CD4-positive, alpha-beta T cell treated with Interleukin-2 at 100 ng/mL for 4 hours (primary cell): ENCODE results near the gene PDE9A.
"Not testable (repeated sequence)": the region's sequence is repeated elsewhere in the genome, so short reads cannot be mapped to it uniquely, and the experiment has no call there.

Experiments
- DNase-seq: peaks from one replicate; pipeline ENCODE4 v3.0.0-alpha.2; 2020; ENCODE audit warnings: low spot score

The PDE9A gene

GRCh38 chr21:42624095-42624790 lies 29.2 kb upstream of the PDE9A start:
- DNase-seq, result no peak

DNA sequence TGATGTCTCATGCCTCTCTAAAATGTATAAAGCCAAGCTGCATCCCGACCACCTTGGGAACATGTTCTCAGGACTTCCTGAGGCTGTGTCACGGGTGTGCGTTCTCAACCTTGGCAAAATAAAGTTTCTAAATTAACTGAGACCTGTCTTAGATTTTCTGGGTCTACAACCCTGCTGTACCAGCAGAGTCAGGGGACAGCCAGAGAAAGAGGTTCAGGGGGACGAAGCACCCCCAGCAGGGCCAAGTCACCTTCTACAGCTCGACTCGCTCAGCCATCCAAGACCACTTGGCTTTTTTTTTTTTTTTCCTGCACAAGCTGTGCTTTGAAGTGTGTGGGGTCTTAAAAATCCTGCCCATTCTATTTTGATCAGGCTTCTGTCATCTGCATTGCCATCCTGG lies 28.5 kb upstream of the PDE9A start:
- DNase-seq, result no peak

DNA sequence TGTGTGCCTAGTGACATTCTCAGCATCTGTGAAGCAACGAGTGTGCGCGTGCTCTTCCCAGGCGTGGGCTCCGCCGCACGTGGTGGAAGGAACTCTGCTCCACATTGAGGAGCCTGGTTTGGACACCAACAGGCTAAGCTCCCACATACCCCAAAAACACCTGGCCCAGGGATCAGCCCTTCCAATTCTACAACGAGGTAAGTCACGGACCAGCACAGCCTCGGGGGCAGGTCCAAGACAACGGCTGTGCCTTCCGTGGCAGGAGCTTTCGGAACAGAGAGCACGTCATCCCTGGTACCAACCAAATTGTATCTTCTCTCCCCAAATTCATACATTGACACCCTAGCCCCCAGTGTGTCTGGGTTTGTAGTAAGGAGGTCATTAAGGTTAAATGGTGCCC lies 27.2 kb upstream of the PDE9A start:
- DNase-seq, result no peak

DNA sequence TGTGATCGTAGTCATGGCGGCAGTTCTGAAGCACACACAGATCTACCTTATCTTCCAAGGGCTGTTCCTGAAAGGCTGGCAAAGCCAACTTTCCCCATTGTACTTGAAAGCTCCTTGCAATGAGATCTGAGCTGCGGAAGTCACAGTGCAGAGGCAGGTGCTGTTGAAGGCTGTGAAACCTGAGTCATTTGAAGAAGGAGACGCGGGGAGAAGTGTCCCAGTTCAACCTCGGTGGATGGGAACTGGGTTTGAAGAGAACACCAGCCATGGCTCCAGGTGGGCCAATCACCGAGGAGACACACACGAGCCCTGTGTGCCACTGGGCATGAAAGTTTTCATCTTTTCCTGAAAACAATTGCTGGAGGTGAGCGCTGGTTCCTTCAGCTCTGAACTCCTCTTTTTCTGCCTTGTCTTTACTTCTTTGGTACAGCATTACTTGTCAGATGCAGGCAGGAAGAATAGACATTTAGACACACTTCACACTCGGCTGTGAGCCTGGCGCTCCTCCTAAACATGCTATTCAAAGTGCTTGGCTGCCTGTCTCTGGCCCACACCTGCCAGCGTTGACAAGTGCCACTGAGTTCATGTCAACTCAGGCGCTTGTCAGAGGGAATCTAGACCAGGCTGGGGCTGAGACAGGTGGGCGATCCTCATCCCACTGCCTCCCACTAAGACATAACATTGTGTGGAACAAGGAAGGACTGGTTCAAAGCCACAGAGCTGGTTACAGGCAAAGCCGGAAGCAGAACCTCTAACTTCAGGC lies 25.7 kb upstream of the PDE9A start:
- DNase-seq, result no peak

- DNase-seq, result not testable (repeated sequence)
These were observed 24.9 kb upstream of the PDE9A start for GRCh38 chr21:42628466-42629061.

GRCh38 chr21:42629933-42630589 lies 23.4 kb upstream of the PDE9A start:
- no peak for DNase-seq

GRCh38 chr21:42630626-42631025 lies 22.8 kb upstream of the PDE9A start:
- no peak for DNase-seq

DNA sequence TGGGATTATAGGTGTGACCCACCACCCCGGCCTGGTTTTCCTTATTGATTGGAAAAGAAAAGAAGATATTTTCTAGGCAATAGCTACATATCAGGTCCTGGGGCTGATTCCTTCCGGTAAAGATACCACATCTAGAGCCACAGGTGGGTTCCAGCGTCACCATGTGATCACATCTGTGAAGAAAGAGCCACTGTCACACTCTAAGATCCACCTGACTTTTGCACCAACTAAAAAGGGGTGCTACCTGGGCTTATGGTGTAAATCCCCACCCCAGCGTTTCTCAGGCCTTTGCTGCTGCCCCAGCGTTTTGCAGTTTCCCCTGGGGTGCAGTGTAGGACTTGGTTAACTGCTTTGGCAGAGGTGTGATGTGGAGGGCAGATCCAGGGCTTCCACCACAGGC lies 22.3 kb upstream of the PDE9A start:
- no peak for DNase-seq

DNA sequence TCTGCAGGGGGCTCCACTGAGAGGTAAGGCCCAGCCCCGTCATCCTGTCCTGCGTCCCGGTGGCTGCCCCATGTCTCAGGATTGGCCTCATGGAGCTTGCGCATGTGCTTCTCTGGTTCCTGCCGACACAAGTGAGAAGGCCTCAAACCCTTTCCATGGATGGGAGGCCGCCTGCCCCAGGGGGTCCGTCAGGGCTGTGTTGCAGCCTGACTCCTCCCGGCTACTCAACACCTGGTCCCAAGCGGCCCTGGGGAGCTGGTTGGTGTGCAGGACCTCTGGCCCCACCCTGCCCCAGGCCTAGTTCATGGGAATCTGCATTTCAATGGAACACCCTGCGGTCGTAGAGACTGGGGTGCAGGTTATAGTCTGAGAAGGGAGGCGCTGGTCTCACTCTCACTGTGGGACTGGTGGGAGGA lies 21.1 kb upstream of the PDE9A start:
- no peak for DNase-seq

DNA sequence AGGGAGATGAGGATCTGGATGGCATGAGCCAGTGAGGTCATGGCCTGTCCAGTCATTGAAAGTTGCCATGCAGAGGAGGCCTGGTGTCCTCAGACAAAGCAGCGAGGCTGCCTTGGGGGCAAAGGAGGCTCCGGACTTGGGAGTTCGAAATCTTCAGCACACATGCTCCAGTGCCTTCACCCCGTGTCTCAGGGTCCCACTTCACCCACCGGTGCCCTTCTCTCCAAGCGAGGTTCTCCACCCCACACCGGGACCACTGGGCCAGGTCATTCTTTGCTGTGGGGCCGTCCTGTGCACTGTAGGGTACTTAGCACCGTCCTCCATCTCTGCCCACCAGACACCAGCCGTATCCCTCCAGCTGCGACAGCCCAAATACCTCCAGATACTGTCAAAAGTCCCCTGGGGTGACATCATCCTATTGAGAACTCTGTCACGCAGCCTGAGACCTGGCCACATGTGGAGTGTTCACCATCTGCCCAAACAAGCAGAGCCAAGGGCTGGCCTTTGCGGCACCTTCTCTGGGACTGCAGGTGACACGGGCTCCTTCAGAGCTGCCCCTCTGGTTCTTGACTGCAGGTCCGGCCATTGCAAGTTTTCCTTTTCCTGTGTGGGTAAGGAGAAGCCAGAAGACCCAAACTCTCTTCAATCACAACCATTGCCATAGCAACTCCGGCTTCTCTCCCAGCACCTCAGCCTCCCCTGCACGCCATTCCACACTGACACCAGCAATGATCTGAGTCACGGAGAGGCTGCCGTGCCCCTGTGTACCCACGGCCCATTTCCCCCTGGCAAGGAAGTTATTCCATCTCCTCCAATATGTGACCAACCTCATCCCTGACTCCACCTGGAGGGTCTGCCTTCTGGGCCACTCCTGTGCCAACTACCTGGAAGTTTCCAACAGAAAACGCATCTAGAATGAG lies 20.4 kb upstream of the PDE9A start:
- DNase-seq, result no peak

GRCh38 chr21:42633858-42634257 lies 19.6 kb upstream of the PDE9A start:
- no peak for DNase-seq

- no peak for DNase-seq
These were observed 17.4 kb upstream of the PDE9A start for GRCh38 chr21:42635848-42636519.

DNA sequence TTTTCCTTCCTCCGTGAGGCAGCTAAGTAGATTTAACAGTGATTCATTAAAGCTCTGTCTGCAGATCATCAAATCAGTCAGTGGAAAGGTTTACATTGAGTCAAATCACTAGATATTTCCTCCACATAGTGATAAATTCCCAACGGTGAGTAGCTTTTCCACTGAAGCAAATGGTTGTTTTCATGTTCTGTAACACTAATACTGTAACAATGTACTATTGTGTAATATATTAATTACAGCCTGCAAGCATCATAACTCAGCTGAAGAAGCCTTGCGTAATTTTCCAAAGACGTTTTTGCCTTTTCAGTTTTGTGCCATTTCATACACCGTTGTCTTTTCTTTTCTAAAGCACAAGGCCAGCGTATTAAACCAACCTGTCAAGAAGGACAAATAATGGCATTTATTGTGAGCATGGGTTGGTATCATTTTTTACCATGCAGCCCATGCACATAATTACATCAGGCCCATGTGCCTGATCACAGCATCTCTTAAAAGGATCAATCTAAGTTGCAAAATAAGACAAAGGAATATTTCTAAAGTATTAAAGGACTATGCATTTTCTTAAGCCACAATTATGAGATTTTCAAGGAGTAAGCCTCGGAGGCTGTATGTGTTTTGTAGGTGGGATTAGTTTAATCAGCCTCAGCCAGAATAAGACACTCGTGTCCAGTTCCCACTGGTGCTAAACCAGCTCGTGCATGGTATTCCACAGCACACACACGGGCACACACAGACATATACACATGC lies 16.7 kb upstream of the PDE9A start:
- no peak for DNase-seq

DNA sequence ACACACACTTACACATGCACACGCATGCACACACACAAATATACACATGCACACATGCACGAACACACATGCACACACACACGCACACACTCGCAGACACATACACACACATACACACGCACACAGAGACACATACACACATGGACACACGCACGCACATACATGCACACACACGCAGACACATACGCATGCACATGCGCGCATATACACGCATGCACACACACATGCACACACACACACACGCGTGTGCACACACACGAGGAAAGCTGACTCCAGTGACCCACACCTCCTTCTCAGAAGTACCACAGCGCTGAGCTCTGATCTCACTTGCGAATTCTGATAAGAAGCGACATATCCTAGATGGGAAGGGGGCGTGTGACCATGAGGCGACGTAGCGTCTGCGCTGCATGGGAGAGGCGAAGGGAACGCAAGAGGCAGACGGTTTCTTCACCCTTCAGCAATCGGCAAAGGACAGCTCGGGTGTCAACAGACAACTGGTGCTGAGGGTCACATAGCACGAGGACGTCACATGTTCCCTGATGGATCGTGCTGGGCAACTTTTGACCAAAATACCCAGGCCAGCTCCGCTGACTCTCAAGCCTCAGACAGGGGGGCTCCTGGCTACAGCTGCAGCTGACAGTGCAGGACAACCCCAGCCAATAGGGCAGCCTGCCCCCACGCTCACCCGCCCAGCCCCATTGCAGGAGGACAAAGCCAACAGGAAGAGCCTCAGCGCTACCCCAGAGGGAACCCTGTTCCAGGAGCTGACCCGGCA lies 16.0 kb upstream of the PDE9A start:
- no peak for DNase-seq

GRCh38 chr21:42638266-42638863 lies 15.1 kb upstream of the PDE9A start:
- no peak for DNase-seq

DNA sequence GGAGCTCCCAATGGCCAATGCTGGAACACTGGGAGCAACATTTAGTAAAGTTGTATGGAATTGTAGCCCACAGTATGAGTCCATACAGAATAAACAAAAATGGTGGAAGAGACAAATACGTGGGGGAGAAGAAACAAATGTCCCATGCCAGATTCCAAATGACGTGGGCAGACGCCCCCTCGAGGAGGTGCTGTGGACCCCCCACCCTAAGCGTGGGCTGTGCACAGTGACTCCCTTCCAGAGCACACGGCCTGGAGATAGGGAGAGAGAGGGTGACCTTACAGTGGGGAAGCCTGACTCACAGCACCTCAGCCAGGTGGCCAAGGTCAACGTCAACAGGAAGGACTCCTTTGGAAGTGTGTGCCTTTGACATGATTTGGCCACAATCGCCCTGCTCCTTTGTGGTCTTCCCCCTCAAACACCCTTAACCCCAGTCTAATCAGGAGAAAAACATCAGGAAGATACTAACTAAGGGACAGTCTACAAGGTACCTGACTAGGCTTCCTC lies 13.7 kb upstream of the PDE9A start:
- no peak for DNase-seq

GRCh38 chr21:42640486-42640885 lies 12.9 kb upstream of the PDE9A start:
- DNase-seq, result no peak

DNA sequence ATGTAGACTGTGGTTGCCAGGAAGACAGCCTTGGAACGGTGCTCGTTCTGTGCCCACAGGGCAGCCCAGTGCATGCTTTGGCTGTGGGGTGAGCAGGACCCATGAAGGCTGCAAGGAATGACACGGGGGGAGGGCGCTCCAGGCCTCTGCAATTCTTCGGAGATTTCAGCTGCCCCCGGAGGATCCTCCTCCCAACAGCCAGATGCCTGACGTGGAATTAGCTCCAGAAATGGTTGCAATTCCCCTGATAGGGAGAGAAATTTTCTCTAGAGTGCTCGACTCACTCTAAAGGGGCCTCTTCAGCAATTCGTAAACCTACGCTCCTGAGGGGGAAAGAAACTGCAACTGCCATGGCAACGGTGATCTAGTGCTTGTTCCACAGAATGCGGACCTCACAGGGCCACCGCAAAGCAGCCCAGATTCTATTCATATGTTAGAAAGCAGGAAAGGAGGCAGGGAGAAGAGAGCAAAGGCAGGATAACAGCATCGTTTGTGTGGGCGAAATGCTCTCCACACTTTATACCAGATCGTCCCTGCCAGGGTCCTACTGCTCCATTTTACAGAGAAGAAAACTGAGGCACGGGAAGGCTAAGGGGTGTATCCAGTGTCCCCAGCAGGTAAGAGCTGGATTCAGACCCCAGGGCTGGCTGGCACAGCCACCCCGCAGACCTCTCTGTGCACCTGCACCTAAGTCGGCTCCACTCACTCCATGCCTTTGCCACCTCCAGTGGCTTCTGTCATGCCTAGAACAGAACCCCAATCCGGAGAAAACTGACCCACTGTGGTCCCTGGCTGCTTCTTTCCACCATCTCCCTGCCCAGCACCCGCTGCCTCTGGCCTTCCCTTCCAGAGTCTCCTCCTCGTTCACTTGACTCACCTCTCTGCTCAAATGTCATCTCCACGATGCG lies 11.9 kb upstream of the PDE9A start:
- no peak for DNase-seq
